ENCODE measurements around the gene TRIM47.

TRIM47 gene

GRCh38 chr17:75830164-75831031 is 48.0 kb downstream of the TRIM47 start:
- no peak for DNase-seq (ENCODE audit: low read depth)

- DNase-seq (ENCODE audit: low read depth) = no peak
Observed at GRCh38 chr17:75829747-75830146, 48.6 kb downstream of the TRIM47 start.

GRCh38 chr17:75828741-75829140 is 49.6 kb downstream of the TRIM47 start:
- DNase-seq (ENCODE audit: low read depth) = no peak

- no peak for DNase-seq (ENCODE audit: low read depth)
Observed at GRCh38 chr17:75828076-75828400, 50.3 kb downstream of the TRIM47 start.

- no peak for DNase-seq (ENCODE audit: low read depth)
Observed at GRCh38 chr17:75827308-75828075, 50.9 kb downstream of the TRIM47 start.

GRCh38 chr17:75826561-75827307 is 51.6 kb downstream of the TRIM47 start:
- DNase-seq (ENCODE audit: low read depth) = no peak

- DNase-seq (ENCODE audit: low read depth) = no peak
Observed at GRCh38 chr17:75825748-75826370, 52.5 kb downstream of the TRIM47 start.

- DNase-seq (ENCODE audit: low read depth) = no peak
Observed at GRCh38 chr17:75825149-75825552, 53.2 kb downstream of the TRIM47 start.

- no peak for DNase-seq (ENCODE audit: low read depth)
Observed at GRCh38 chr17:75824666-75825065, 53.7 kb downstream of the TRIM47 start.

All from GM04504 (cell line).